Measurements from ENCODE around the gene SLC35D1. TPM values are rescaled to one million over a fixed set of nuclear protein-coding genes. Genes with fewer than 3 reads are reported as not detected.

The SLC35D1 gene
- total and polyA plus RNA-seq, 4 donors, result 12.3 to 15.0 (median 13.5) TPM

- Histone ChIP-seq H3K36me3 (ENCODE audit: control insufficient read depth, insufficient read depth, low read length) (no peaks in the 10 kb centered on the region), H3K27ac (ENCODE audit: low read depth, low read length) (no peak overlapping the region), H3K27me3 (ENCODE audit: control insufficient read depth, insufficient read depth, low read length) (no peaks in the 10 kb centered on the region), H3K9me3 (ENCODE audit: control insufficient read depth, insufficient read depth, low read length) (no peaks in the 10 kb centered on the region), H3K4me3 (ENCODE audit: low read depth, low read length) (no peak overlapping the region), H3K4me1 (ENCODE audit: control insufficient read depth, insufficient read depth, low read length) (no peaks in the 10 kb centered on the region)
- 100% methylated on average over 1 of the region's 1 CpG for WGBS (ENCODE audit: insufficient coverage)
- no peak for DNase-seq (ENCODE audit: low read depth in 4 of 6, low spot score in 6 of 6)
These were observed 24.5 kb downstream of the SLC35D1 start for GRCh38 chr1:67029472-67029871.

- H3K9me3 ChIP-seq (ENCODE audit: control insufficient read depth, insufficient read depth, low read length), result no peaks in the 10 kb centered on the region
- no peak for DNase-seq (ENCODE audit: low read depth in 4 of 6, low spot score in 6 of 6)
- H3K27ac ChIP-seq (ENCODE audit: low read depth, low read length), result no peak overlapping the region
- H3K4me3 ChIP-seq (ENCODE audit: low read depth, low read length), result no peak overlapping the region
- no peaks in the 10 kb centered on the region for H3K27me3 ChIP-seq (ENCODE audit: control insufficient read depth, insufficient read depth, low read length)
- no CpG with 5 or more reads among the region's 2 CpGs for WGBS (ENCODE audit: insufficient coverage)
- H3K4me1 ChIP-seq (ENCODE audit: control insufficient read depth, insufficient read depth, low read length), result no peaks in the 10 kb centered on the region
- H3K36me3 ChIP-seq (ENCODE audit: control insufficient read depth, insufficient read depth, low read length), result peaks cover 3% of the 10 kb centered on the region
These were observed 33.2 kb downstream of the SLC35D1 start for GRCh38 chr1:67020765-67021164.

GRCh38 chr1:67020304-67020703 lies 33.6 kb downstream of the SLC35D1 start:
- Histone ChIP-seq H3K27me3 (ENCODE audit: control insufficient read depth, insufficient read depth, low read length) (no peaks in the 10 kb centered on the region), H3K36me3 (ENCODE audit: control insufficient read depth, insufficient read depth, low read length) (peaks cover 3% of the 10 kb centered on the region), H3K4me1 (ENCODE audit: control insufficient read depth, insufficient read depth, low read length) (no peaks in the 10 kb centered on the region), H3K9me3 (ENCODE audit: control insufficient read depth, insufficient read depth, low read length) (no peaks in the 10 kb centered on the region), H3K4me3 (ENCODE audit: low read depth, low read length) (no peak overlapping the region), H3K27ac (ENCODE audit: low read depth, low read length) (no peak overlapping the region)
- no peak for DNase-seq (ENCODE audit: low read depth in 4 of 6, low spot score in 6 of 6)
- no CpG with 5 or more reads among the region's 2 CpGs for WGBS (ENCODE audit: insufficient coverage)

GRCh38 chr1:67019600-67020136 lies 34.3 kb downstream of the SLC35D1 start:
- no peaks in the 10 kb centered on the region for H3K27me3 ChIP-seq (ENCODE audit: control insufficient read depth, insufficient read depth, low read length)
- 0% methylated on average over 1 of the region's 1 CpG for WGBS (ENCODE audit: insufficient coverage)
- peak in 4 of 6 donors; percentile 12 to 64 (median 41) for DNase-seq (ENCODE audit: low read depth in 4 of 6, low spot score in 6 of 6)

GRCh38 chr1:67019121-67019520 lies 34.8 kb downstream of the SLC35D1 start:
- H3K4me3 ChIP-seq (ENCODE audit: low read depth, low read length), result no peak overlapping the region
- 87% methylated on average over 3 of the region's 4 CpGs for WGBS (ENCODE audit: insufficient coverage)

More at GRCh38 chr1:67019600-67020136, 34.3 kb downstream of the SLC35D1 start:
- no peak overlapping the region for H3K4me3 ChIP-seq (ENCODE audit: low read depth, low read length)
- peaks cover 1% of the 10 kb centered on the region for H3K9me3 ChIP-seq (ENCODE audit: control insufficient read depth, insufficient read depth, low read length)
- H3K4me1 ChIP-seq (ENCODE audit: control insufficient read depth, insufficient read depth, low read length), result no peaks in the 10 kb centered on the region
- no peak overlapping the region for H3K27ac ChIP-seq (ENCODE audit: low read depth, low read length)
- H3K36me3 ChIP-seq (ENCODE audit: control insufficient read depth, insufficient read depth, low read length), result peaks cover 3% of the 10 kb centered on the region

GRCh38 chr1:67018574-67018973 lies 35.4 kb downstream of the SLC35D1 start:
- DNase-seq (ENCODE audit: low read depth in 4 of 6, low spot score in 6 of 6), result no peak
- Histone ChIP-seq H3K36me3 (ENCODE audit: control insufficient read depth, insufficient read depth, low read length) (no peaks in the 10 kb centered on the region), H3K4me3 (ENCODE audit: low read depth, low read length) (no peak overlapping the region), H3K9me3 (ENCODE audit: control insufficient read depth, insufficient read depth, low read length) (peaks cover 2% of the 10 kb centered on the region), H3K27me3 (ENCODE audit: control insufficient read depth, insufficient read depth, low read length) (no peaks in the 10 kb centered on the region), H3K27ac (ENCODE audit: low read depth, low read length) (no peak overlapping the region), H3K4me1 (ENCODE audit: control insufficient read depth, insufficient read depth, low read length) (no peaks in the 10 kb centered on the region)
- 100% methylated on average over 2 of the region's 2 CpGs for WGBS (ENCODE audit: insufficient coverage)

More at GRCh38 chr1:67019121-67019520, 34.8 kb downstream of the SLC35D1 start:
- Histone ChIP-seq H3K4me1 (ENCODE audit: control insufficient read depth, insufficient read depth, low read length) (no peaks in the 10 kb centered on the region), H3K36me3 (ENCODE audit: control insufficient read depth, insufficient read depth, low read length) (peaks cover 3% of the 10 kb centered on the region), H3K9me3 (ENCODE audit: control insufficient read depth, insufficient read depth, low read length) (peaks cover 2% of the 10 kb centered on the region), H3K27me3 (ENCODE audit: control insufficient read depth, insufficient read depth, low read length) (no peaks in the 10 kb centered on the region), H3K27ac (ENCODE audit: low read depth, low read length) (no peak overlapping the region)
- DNase-seq (ENCODE audit: low read depth in 4 of 6, low spot score in 6 of 6), result no peak

- Histone ChIP-seq H3K9me3 (ENCODE audit: control insufficient read depth, insufficient read depth, low read length) (peaks cover 2% of the 10 kb centered on the region), H3K4me3 (ENCODE audit: low read depth, low read length) (no peak overlapping the region), H3K36me3 (ENCODE audit: control insufficient read depth, insufficient read depth, low read length) (peaks cover 7% of the 10 kb centered on the region), H3K4me1 (ENCODE audit: control insufficient read depth, insufficient read depth, low read length) (no peaks in the 10 kb centered on the region), H3K27me3 (ENCODE audit: control insufficient read depth, insufficient read depth, low read length) (no peaks in the 10 kb centered on the region), H3K27ac (ENCODE audit: low read depth, low read length) (no peak overlapping the region)
- WGBS (ENCODE audit: insufficient coverage), result no CpG with 5 or more reads among the region's 2 CpGs
- DNase-seq (ENCODE audit: low read depth in 4 of 6, low spot score in 6 of 6), result no peak
These were observed 40.4 kb downstream of the SLC35D1 start for GRCh38 chr1:67013573-67013972.

- no CpG with 5 or more reads among the region's 3 CpGs for WGBS (ENCODE audit: insufficient coverage)
- H3K27ac ChIP-seq (ENCODE audit: low read depth, low read length), result no peak overlapping the region
- peaks cover 2% of the 10 kb centered on the region for H3K9me3 ChIP-seq (ENCODE audit: control insufficient read depth, insufficient read depth, low read length)
- DNase-seq (ENCODE audit: low read depth in 4 of 6, low spot score in 6 of 6), result no peak
- H3K4me3 ChIP-seq (ENCODE audit: low read depth, low read length), result no peak overlapping the region
- H3K4me1 ChIP-seq (ENCODE audit: control insufficient read depth, insufficient read depth, low read length), result no peaks in the 10 kb centered on the region
- H3K27me3 ChIP-seq (ENCODE audit: control insufficient read depth, insufficient read depth, low read length), result no peaks in the 10 kb centered on the region
- H3K36me3 ChIP-seq (ENCODE audit: control insufficient read depth, insufficient read depth, low read length), result peaks cover 14% of the 10 kb centered on the region
These were observed 44.2 kb downstream of the SLC35D1 start for GRCh38 chr1:67009792-67010191.

GRCh38 chr1:67005068-67005467 lies 48.9 kb downstream of the SLC35D1 start:
- Histone ChIP-seq H3K27ac (ENCODE audit: low read depth, low read length) (no peak overlapping the region), H3K36me3 (ENCODE audit: control insufficient read depth, insufficient read depth, low read length) (peaks cover 11% of the 10 kb centered on the region), H3K27me3 (ENCODE audit: control insufficient read depth, insufficient read depth, low read length) (no peaks in the 10 kb centered on the region), H3K9me3 (ENCODE audit: control insufficient read depth, insufficient read depth, low read length) (no peaks in the 10 kb centered on the region), H3K4me1 (ENCODE audit: control insufficient read depth, insufficient read depth, low read length) (no peaks in the 10 kb centered on the region), H3K4me3 (ENCODE audit: low read depth, low read length) (no peak overlapping the region)
- DNase-seq (ENCODE audit: low read depth in 4 of 6, low spot score in 6 of 6), result no peak
- WGBS (ENCODE audit: insufficient coverage), result 68% methylated on average over 8 of the region's 8 CpGs

GRCh38 chr1:67004176-67004575 lies 49.8 kb downstream of the SLC35D1 start:
- Histone ChIP-seq H3K27me3 (ENCODE audit: control insufficient read depth, insufficient read depth, low read length) (no peaks in the 10 kb centered on the region), H3K4me1 (ENCODE audit: control insufficient read depth, insufficient read depth, low read length) (no peaks in the 10 kb centered on the region), H3K4me3 (ENCODE audit: low read depth, low read length) (no peak overlapping the region), H3K36me3 (ENCODE audit: control insufficient read depth, insufficient read depth, low read length) (peaks cover 9% of the 10 kb centered on the region), H3K9me3 (ENCODE audit: control insufficient read depth, insufficient read depth, low read length) (no peaks in the 10 kb centered on the region), H3K27ac (ENCODE audit: low read depth, low read length) (no peak overlapping the region)
- DNase-seq (ENCODE audit: low read depth in 4 of 6, low spot score in 6 of 6), result peak in 1 of 6 donors; percentile 9
- WGBS (ENCODE audit: insufficient coverage), result no CpG with 5 or more reads among the region's 1 CpG

Measured in spinal cord (tissue), 10 donors.